OCI-LY7 (cell line): ENCODE results near the gene CD300E. TPM values are rescaled to one million over a fixed set of nuclear protein-coding genes. Genes with fewer than 3 reads are reported as not detected.

Experiments
- BruUV-seq: library from RNA; stranded (reverse); fragments of 400-500 nt; replicated peaks from 2 replicates; lab custom pipeline; 2021; lab: Mats Ljungman, UMichigan
- CTCF ChIA-PET: fragments of 300-600 bp; sonication (Branson Sonifier 250); formaldehyde crosslinking; loops from one replicate; lab custom pipeline; 2022; ENCODE audit warnings: antibody characterized with exemption; ENCODE audit not compliant: unreplicated experiment; lab: Charles Lee
- POLR2A ChIA-PET: fragments of 300-600 bp; sonication (Branson Sonifier 250); formaldehyde crosslinking; loops from one replicate; lab custom pipeline; 2022; ENCODE audit warnings: antibody characterized with exemption; lab: Charles Lee
- DNase-seq: peaks from one replicate; pipeline ENCODE4 v3.0.0-alpha.2; 2015; ENCODE audit warnings: low spot score
- H2AFZ ChIP-seq: fragments of 200-600 bp; sonication (generic), shearing (Covaris generic); 2 replicates; pipeline ENCODE4 v1.6.1; 2014; ENCODE audit warnings: mild to moderate bottlenecking, antibody characterized with exemption, low read length, moderate library complexity
- H3K27ac ChIP-seq: fragments of 200-600 bp; sonication (generic); 2 replicates; pipeline ENCODE4 v1.5.1; 2014; ENCODE audit warnings: mixed run types, low read depth, mild to moderate bottlenecking, moderate library complexity, low read length, inconsistent platforms; ENCODE audit not compliant: poor library complexity, severe bottlenecking
- H3K36me3 ChIP-seq: fragments of 200-600 bp; sonication (generic); 2 replicates; pipeline ENCODE4 v1.6.1; 2014; ENCODE audit warnings: mild to moderate bottlenecking, antibody characterized with exemption, low read length, moderate library complexity, mixed read lengths; ENCODE audit not compliant: insufficient read depth
- H3K4me1 ChIP-seq: fragments of 200-600 bp; sonication (generic); 2 replicates; pipeline ENCODE4 v1.5.1; 2014; ENCODE audit warnings: mild to moderate bottlenecking, low read length; ENCODE audit not compliant: insufficient read depth, poor library complexity, severe bottlenecking
- H3K4me2 ChIP-seq: fragments of 200-600 bp; sonication (generic); 2 replicates; pipeline ENCODE4 v1.6.1; 2014; ENCODE audit warnings: mild to moderate bottlenecking, low read length
- H3K4me3 ChIP-seq: fragments of 200-600 bp; sonication (generic); 2 replicates; pipeline ENCODE4 v1.5.1; 2014; ENCODE audit warnings: mild to moderate bottlenecking, low read depth, low read length; ENCODE audit not compliant: poor library complexity, severe bottlenecking
- H3K79me2 ChIP-seq: fragments of 200-600 bp; sonication (generic); 2 replicates; pipeline ENCODE4 v1.6.1; 2016; ENCODE audit warnings: low read depth, mild to moderate bottlenecking, low read length, moderate library complexity, mixed read lengths; ENCODE audit not compliant: insufficient read depth
- H3K9me2 ChIP-seq: fragments of 200-600 bp; sonication (generic); 2 replicates; pipeline ENCODE4 v1.6.1; 2016; ENCODE audit warnings: mild to moderate bottlenecking, low read length, mixed read lengths; ENCODE audit not compliant: insufficient read depth
- H3K9me3 ChIP-seq: fragments of 200-600 bp; sonication (generic); 2 replicates; pipeline ENCODE4 v1.6.1; 2014; ENCODE audit warnings: mild to moderate bottlenecking, mixed run types, low read length, mixed read lengths
- H4K20me1 ChIP-seq: fragments of 200-600 bp; sonication (generic); 2 replicates; pipeline ENCODE4 v1.6.1; 2014; ENCODE audit warnings: mild to moderate bottlenecking, antibody characterized with exemption, low read length, moderate library complexity, mixed read lengths; ENCODE audit not compliant: insufficient read depth
- CTCF ChIP-seq: fragments of 200-600 bp; sonication (generic); conservative IDR thresholded peaks from 2 replicates; pipeline ENCODE4 v1.5.1; 2014; ENCODE audit warnings: mild to moderate bottlenecking, antibody characterized with exemption, low read length, moderate library complexity, mixed read lengths
- EZH2phosphoT487 ChIP-seq: fragments of 200-600 bp; sonication (generic); IDR thresholded peaks from 2 replicates; pipeline ENCODE4 v1.6.1; 2018; ENCODE audit warnings: low read depth, borderline replicate concordance, mild to moderate bottlenecking, mixed run types, antibody characterized with exemption, low read length, moderate library complexity, mixed read lengths
- intact Hi-C: fragments of 100-400 bp; cut with micrococcal nuclease; formaldehyde crosslinking; loops from one replicate; pipeline ENCODE4 v1.10.0; 2022; ENCODE audit not compliant: unreplicated experiment
- total RNA-seq, 2 experiments: library from RNA; depleted of rRNA in 1 of 2; stranded (reverse); fragments of >200 nt in 1 of 2; shearing (Covaris generic) in 1 of 2; gene quantifications; 2 replicates each; pipeline ENCODE4 v1.2.3, GENCODE V29; 2014 to 2022

CD300E gene
- total RNA-seq, 2 experiments from 2014 or later, result not detected

DNA sequence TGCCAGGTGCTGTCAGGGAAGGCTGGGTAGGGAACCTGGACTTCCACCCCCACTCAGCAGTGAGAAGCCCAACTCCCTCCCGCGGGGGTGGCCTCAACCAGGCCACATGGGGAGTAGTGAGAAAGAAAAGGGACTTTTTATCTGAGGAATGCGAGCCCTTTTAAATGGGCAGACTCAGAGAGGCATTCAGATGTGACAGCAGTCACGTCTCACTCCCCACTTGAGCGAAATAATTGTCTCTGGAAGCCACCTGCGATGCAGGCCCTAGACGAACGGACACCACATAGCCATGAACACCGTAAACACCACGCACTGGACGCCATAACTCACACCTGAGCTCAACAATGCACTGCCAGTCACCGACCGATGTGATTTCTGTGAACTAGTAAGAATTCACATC lies 11.9 kb upstream of the CD300E start:
- Histone ChIP-seq H3K9me2 (no peaks in the 10 kb centered on the region), H3K27ac (no peak overlapping the region), H3K79me2 (no peaks in the 10 kb centered on the region), H2AFZ (no peak overlapping the region), H3K9me3 (no peaks in the 10 kb centered on the region), H3K4me2 (no peak overlapping the region), H3K4me3 (no peak overlapping the region), H4K20me1 (no peaks in the 10 kb centered on the region), H3K4me1 (peaks cover 14% of the 10 kb centered on the region), H3K36me3 (no peaks in the 10 kb centered on the region)
- intact Hi-C loops, result no loop called here
- CTCF ChIA-PET, result no interaction called here
- TF ChIP-seq EZH2phosphoT487, result no peak
- no peak for TF ChIP-seq CTCF
- POLR2A ChIA-PET, result interaction anchor here (0.7 kb wide), 1 partner anchor 182 kb away, joined by 3 read pairs; no protein-coding TSS in a partner anchor
- DNase-seq, result no peak
- BruUV-seq, result no TSS peak

GRCh38 chr17:74633326-74633725 lies 9.8 kb upstream of the CD300E start:
- Histone ChIP-seq H3K79me2 (no peaks in the 10 kb centered on the region), H3K27ac (no peak overlapping the region), H3K9me2 (no peaks in the 10 kb centered on the region), H3K36me3 (no peaks in the 10 kb centered on the region), H3K4me2 (no peak overlapping the region), H3K9me3 (no peaks in the 10 kb centered on the region), H2AFZ (no peak overlapping the region), H3K4me3 (no peak overlapping the region), H4K20me1 (no peaks in the 10 kb centered on the region), H3K4me1 (no peaks in the 10 kb centered on the region)
- no TSS peak for BruUV-seq
- TF ChIP-seq CTCF, result no peak
- no peak for TF ChIP-seq EZH2phosphoT487
- POLR2A ChIA-PET, result no interaction called here
- intact Hi-C loops, result no loop called here
- CTCF ChIA-PET, result no interaction called here
- no peak for DNase-seq

DNA sequence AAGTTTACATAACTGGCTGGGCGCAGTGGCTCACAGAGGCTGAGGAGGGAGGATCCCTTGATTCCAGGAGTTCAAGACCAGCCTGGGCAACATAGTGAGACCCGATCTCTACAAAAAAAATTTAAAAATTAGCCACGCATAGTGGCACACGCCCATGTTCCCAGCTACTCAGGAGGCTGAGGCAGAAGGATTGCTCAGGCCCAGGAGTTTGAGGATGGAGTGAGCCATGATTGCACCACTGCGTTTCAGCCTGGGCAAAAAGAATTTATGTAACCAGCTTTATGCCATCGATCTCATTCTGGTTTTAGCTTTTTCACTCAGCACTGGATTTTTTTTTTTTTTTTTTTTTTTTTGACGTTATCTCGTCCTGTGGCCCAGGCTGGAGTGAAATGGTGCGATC lies 9.1 kb upstream of the CD300E start:
- ChIA-PET POLR2A (interaction anchor here (0.7 kb wide), 1 partner anchor 38 kb away, joined by 4 read pairs; no protein-coding TSS in a partner anchor), CTCF (no interaction called here)
- no peaks in the 10 kb centered on the region for H3K36me3 ChIP-seq
- H3K79me2 ChIP-seq, result no peaks in the 10 kb centered on the region
- no peaks in the 10 kb centered on the region for H4K20me1 ChIP-seq
- H3K27ac ChIP-seq, result no peak overlapping the region
- no peaks in the 10 kb centered on the region for H3K9me3 ChIP-seq
- H3K9me2 ChIP-seq, result no peaks in the 10 kb centered on the region
- H2AFZ ChIP-seq, result no peak overlapping the region
- DNase-seq, result no peak
- intact Hi-C loops, result no loop called here
- no peak overlapping the region for H3K4me2 ChIP-seq
- no peaks in the 10 kb centered on the region for H3K4me1 ChIP-seq
- BruUV-seq, result no TSS peak
- TF ChIP-seq CTCF, result no peak
- TF ChIP-seq EZH2phosphoT487, result no peak
- H3K4me3 ChIP-seq, result no peak overlapping the region
